HG03558 (cell line): ENCODE data around the gene FAR2.
"Not testable (repeated sequence)": the region's sequence is repeated elsewhere in the genome, so short reads cannot be mapped to it uniquely, and the experiment has no call there.

Experiments used
- ATAC-seq: cut with Tn5 transposase; IDR thresholded peaks from one replicate; pipeline ENCODE4 v1.9.1; 2021; ENCODE audit warnings: moderate number of reproducible peaks; ENCODE audit not compliant: unreplicated experiment; ENCODE audit errors: extremely low read depth

FAR2 gene

GRCh38 chr12:29270446-29270845 is 121.4 kb downstream of the FAR2 start:
- no peak for ATAC-seq

- ATAC-seq = no peak
Measured at GRCh38 chr12:29273178-29273843, 124.2 kb downstream of the FAR2 start.

- ATAC-seq = no peak
Measured at GRCh38 chr12:29275834-29276233, 126.8 kb downstream of the FAR2 start.

GRCh38 chr12:29277231-29277630 is 128.2 kb downstream of the FAR2 start:
- ATAC-seq = no peak

- no peak for ATAC-seq
Measured at GRCh38 chr12:29278673-29279420, 129.8 kb downstream of the FAR2 start.

GRCh38 chr12:29281371-29282005 is 132.4 kb downstream of the FAR2 start:
- ATAC-seq = no peak

GRCh38 chr12:29282031-29282816 is 133.1 kb downstream of the FAR2 start:
- ATAC-seq = no peak

GRCh38 chr12:29283969-29284700 is 135.1 kb downstream of the FAR2 start:
- ATAC-seq = no peak

- no peak for ATAC-seq
Measured at GRCh38 chr12:29286081-29286790, 137.2 kb downstream of the FAR2 start.

GRCh38 chr12:29287622-29288021 is 138.5 kb downstream of the FAR2 start:
- no peak for ATAC-seq

- no peak for ATAC-seq
Measured at GRCh38 chr12:29288031-29288430, 139.0 kb downstream of the FAR2 start.

- ATAC-seq = not testable (repeated sequence)
Measured at GRCh38 chr12:29290475-29290874, 141.4 kb downstream of the FAR2 start.

GRCh38 chr12:29291226-29291625 is 142.1 kb downstream of the FAR2 start:
- no peak for ATAC-seq

GRCh38 chr12:29299633-29300032 is 150.6 kb downstream of the FAR2 start:
- no peak for ATAC-seq

GRCh38 chr12:29301114-29301513 is 152.0 kb downstream of the FAR2 start:
- ATAC-seq = no peak

GRCh38 chr12:29304388-29304787 is 155.3 kb downstream of the FAR2 start:
- ATAC-seq = no peak

GRCh38 chr12:29306266-29306665 is 157.2 kb downstream of the FAR2 start:
- ATAC-seq = no peak

- ATAC-seq = no peak
Measured at GRCh38 chr12:29306682-29307081, 157.6 kb downstream of the FAR2 start.

- no peak for ATAC-seq
Measured at GRCh38 chr12:29309320-29309902, 160.3 kb downstream of the FAR2 start.
